HCT116 (cell line): ENCODE results near the gene MYF5.

ENCODE experiments used
- EZH2phosphoT487 ChIP-seq: fragments of 200-600 bp; IDR thresholded peaks from 2 replicates; pipeline ENCODE4 v1.6.1; 2018; ENCODE audit warnings: antibody characterized with exemption, borderline replicate concordance
- POLR2A ChIP-seq: IDR thresholded peaks from 2 replicates; pipeline ENCODE4 v1.7.0; 2011; ENCODE audit warnings: borderline replicate concordance; ENCODE audit not compliant: insufficient read depth, insufficient read length; ENCODE audit errors: extremely low read depth
- TF ChIP-seq, protein P1 (sequence below), 3 experiments: fragments of 200-600 bp in 1 of 3; sonication (generic) in 1 of 3; IDR thresholded peaks in 2 of 3; conservative IDR thresholded peaks in 1 of 3; 2 replicates each; pipeline ENCODE4 v1.5.1; 2012 to 2017; ENCODE audit warnings: low read depth in 2 of 3, low read length in 2 of 3, antibody characterized with exemption in 1 of 3, borderline replicate concordance in 1 of 3, control low read depth in 1 of 3, mild to moderate bottlenecking in 1 of 3, mixed read lengths in 1 of 3, mixed run types in 1 of 3, moderate library complexity in 1 of 3; ENCODE audit not compliant: insufficient read depth in 1 of 3
- TF ChIP-seq, protein P2 (sequence below): IDR thresholded peaks from 2 replicates; pipeline ENCODE4 v1.6.1; 2012

DNA sequence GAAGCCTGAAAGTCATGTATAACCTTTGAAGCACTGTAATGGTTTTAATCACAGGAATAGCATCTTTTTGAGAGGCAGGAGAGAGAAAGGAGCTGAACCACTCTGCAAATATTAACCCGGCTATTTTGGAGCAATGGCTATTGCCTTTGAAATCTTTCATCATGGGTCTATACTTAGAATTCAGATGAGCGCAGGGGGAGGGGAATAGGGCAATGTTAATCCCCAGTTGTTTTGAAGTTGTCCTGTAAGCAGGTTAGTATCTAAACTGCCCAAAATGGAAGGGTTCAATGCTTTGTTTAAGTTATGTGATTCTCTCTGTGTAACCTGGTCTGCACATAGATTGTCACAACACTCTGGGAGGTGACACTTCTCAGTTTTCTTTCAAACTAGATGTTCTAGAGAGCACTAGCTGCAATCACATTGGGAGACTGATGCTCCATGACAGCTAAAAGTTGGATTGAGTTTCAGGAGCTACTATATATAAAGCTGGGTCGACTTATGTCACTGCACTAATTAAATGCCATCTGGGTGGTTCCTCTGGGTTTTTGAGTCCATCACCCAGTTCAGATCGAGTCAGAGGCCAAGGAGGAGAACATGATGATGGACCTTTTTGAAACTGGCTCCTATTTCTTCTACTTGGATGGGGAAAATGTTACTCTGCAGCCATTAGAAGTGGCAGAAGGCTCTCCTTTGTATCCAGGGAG, 9.4 kb upstream of the MYF5 start, which contains the start of gene MYF6:
- TF ChIP-seq, protein P1, sequence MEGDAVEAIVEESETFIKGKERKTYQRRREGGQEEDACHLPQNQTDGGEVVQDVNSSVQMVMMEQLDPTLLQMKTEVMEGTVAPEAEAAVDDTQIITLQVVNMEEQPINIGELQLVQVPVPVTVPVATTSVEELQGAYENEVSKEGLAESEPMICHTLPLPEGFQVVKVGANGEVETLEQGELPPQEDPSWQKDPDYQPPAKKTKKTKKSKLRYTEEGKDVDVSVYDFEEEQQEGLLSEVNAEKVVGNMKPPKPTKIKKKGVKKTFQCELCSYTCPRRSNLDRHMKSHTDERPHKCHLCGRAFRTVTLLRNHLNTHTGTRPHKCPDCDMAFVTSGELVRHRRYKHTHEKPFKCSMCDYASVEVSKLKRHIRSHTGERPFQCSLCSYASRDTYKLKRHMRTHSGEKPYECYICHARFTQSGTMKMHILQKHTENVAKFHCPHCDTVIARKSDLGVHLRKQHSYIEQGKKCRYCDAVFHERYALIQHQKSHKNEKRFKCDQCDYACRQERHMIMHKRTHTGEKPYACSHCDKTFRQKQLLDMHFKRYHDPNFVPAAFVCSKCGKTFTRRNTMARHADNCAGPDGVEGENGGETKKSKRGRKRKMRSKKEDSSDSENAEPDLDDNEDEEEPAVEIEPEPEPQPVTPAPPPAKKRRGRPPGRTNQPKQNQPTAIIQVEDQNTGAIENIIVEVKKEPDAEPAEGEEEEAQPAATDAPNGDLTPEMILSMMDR (IDR thresholded peaks at IDR 0.05 in 2 of 3, conservative IDR thresholded peaks at IDR 0.05 in 1 of 3; ENCODE audit: borderline replicate concordance in 1 of 3, insufficient read depth in 1 of 3, low read depth in 2 of 3, low read length in 2 of 3): no peak
- TF ChIP-seq, protein P2, sequence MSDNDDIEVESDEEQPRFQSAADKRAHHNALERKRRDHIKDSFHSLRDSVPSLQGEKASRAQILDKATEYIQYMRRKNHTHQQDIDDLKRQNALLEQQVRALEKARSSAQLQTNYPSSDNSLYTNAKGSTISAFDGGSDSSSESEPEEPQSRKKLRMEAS: no peak
- TF ChIP-seq EZH2phosphoT487 (no peak), POLR2A (no peak)
